HCT116 (cell line): Measurements from ENCODE around the gene VAPA. TPM values are rescaled to one million over a fixed set of nuclear protein-coding genes. Genes with fewer than 3 reads are reported as not detected.

ENCODE experiments used
- ATAC-seq: fragments of 200-7000 bp; cut with Tn5 transposase; 2 replicates; pipeline ENCODE4 v1.9.1; 2020; ENCODE audit warnings: mild to moderate bottlenecking, moderate library complexity
- BruUV-seq: library from RNA; stranded (reverse); fragments of 400-500 nt; replicated peaks from 2 replicates; lab custom pipeline; 2021; lab: Mats Ljungman, UMichigan
- CTCF ChIA-PET: fragments of 300-600 bp; sonication (Branson Sonifier 250); formaldehyde crosslinking; loops from one replicate; lab custom pipeline; 2021; ENCODE audit warnings: antibody characterized with exemption; lab: Charles Lee
- POLR2A ChIA-PET: fragments of 300-600, 350-600 bp; sonication (Branson Sonifier 250); formaldehyde crosslinking; loops from one replicate; lab custom pipeline; 2021; ENCODE audit warnings: antibody characterized with exemption; lab: Charles Lee
- RAD21 ChIA-PET, 2 experiments: fragments of 300-600 bp; sonication (Branson Sonifier 250); formaldehyde crosslinking; loops; one replicate each; lab custom pipeline; 2023; ENCODE audit warnings: low total read pairs in 2 of 2; ENCODE audit not compliant: uncharacterized antibody in 2 of 2, unreplicated experiment in 2 of 2, low non-redundant PET in 1 of 2; lab: Charles Lee
- DNase-seq: peaks from one replicate; pipeline ENCODE4 v3.0.0-alpha.2; 2010; ENCODE audit warnings: low read depth, low spot score
- H2AFZ ChIP-seq: fragments of 200-600 bp; shearing (Covaris generic), sonication (generic); 2 replicates; pipeline ENCODE4 v1.6.1; 2017; ENCODE audit warnings: low read depth, mixed run types, mixed read lengths, antibody characterized with exemption, low read length; ENCODE audit not compliant: poor library complexity, severe bottlenecking
- H3K27ac ChIP-seq: 2 replicates; pipeline ENCODE4 v1.5.1; 2012; ENCODE audit warnings: low read depth, low read length
- H3K27me3 ChIP-seq: fragments of 200-600 bp; sonication (generic); 2 replicates; pipeline ENCODE4 v1.6.1; 2016; ENCODE audit warnings: mixed run types, low read length, mixed read lengths; ENCODE audit not compliant: insufficient read depth
- H3K36me3 ChIP-seq, 2 experiments: fragments of 200-500 bp in 1 of 2; fragments of 200-600 bp in 1 of 2; sonication (Bioruptor generic) in 1 of 2; sonication (generic) in 1 of 2; 2 replicates each; pipeline versions ENCODE4 v1.5.1 to v1.6.1; 2014 to 2016; ENCODE audit warnings: low read length in 2 of 2, inconsistent platforms in 1 of 2, mixed read lengths in 1 of 2, mixed run types in 1 of 2; ENCODE audit not compliant: insufficient read depth in 2 of 2, control insufficient read depth in 1 of 2
- H3K4me1 ChIP-seq, 2 experiments: fragments of 200-600 bp in 1 of 2; sonication (generic) in 1 of 2; 2 replicates each; pipeline versions ENCODE4 v1.5.1 to v1.6.1; 2012 to 2017; ENCODE audit warnings: low read length in 2 of 2, inconsistent platforms in 1 of 2, mild to moderate bottlenecking in 1 of 2, mixed read lengths in 1 of 2, mixed run types in 1 of 2, moderate library complexity in 1 of 2; ENCODE audit not compliant: insufficient read depth in 2 of 2, control insufficient read depth in 1 of 2
- H3K4me2 ChIP-seq: fragments of 200-600 bp; sonication (generic); 2 replicates; pipeline ENCODE4 v1.6.1; 2017; ENCODE audit warnings: mixed run types, low read length, mixed read lengths
- H3K4me3 ChIP-seq, 2 experiments: fragments of 200-600 bp in 1 of 2; sonication (generic) in 1 of 2; replicated peaks in 1 of 2; 2 replicates each; pipeline ENCODE4 v1.5.1; 2011 to 2016; ENCODE audit warnings: low read length in 2 of 2, control low read depth in 1 of 2, low read depth in 1 of 2, mild to moderate bottlenecking in 1 of 2, mixed read lengths in 1 of 2, mixed run types in 1 of 2
- H3K79me2 ChIP-seq: fragments of 200-600 bp; sonication (generic); 2 replicates; pipeline ENCODE4 v1.6.1; 2017; ENCODE audit warnings: mild to moderate bottlenecking, mixed run types, low read length, moderate library complexity, mixed read lengths; ENCODE audit not compliant: insufficient read depth
- H3K9ac ChIP-seq: fragments of 200-600 bp; sonication (generic); 2 replicates; pipeline ENCODE4 v1.6.1; 2016; ENCODE audit warnings: low read length, mixed read lengths
- H3K9me2 ChIP-seq: fragments of 200-600 bp; sonication (generic), shearing (Covaris generic); 2 replicates; pipeline ENCODE4 v1.6.1; 2017; ENCODE audit warnings: mixed run types, mild to moderate bottlenecking, moderate library complexity; ENCODE audit not compliant: insufficient read depth
- H3K9me3 ChIP-seq, 2 experiments: fragments of 200-500 bp in 1 of 2; fragments of 200-600 bp in 1 of 2; sonication (Bioruptor generic) in 1 of 2; sonication (generic) in 1 of 2; 2 replicates each; pipeline ENCODE4 v1.6.1; 2014 to 2017; ENCODE audit warnings: low read length in 2 of 2, mixed read lengths in 2 of 2, inconsistent platforms in 1 of 2, low read depth in 1 of 2, mild to moderate bottlenecking in 1 of 2, mixed run types in 1 of 2, moderate library complexity in 1 of 2; ENCODE audit not compliant: control insufficient read depth in 1 of 2, insufficient read depth in 1 of 2
- H4K20me1 ChIP-seq: fragments of 200-600 bp; sonication (generic), shearing (Covaris generic); 2 replicates; pipeline ENCODE4 v1.6.1; 2017; ENCODE audit warnings: mixed run types, mild to moderate bottlenecking, moderate library complexity; ENCODE audit not compliant: insufficient read depth
- ATF3 ChIP-seq: IDR thresholded peaks from 2 replicates; pipeline ENCODE4 v1.6.1; 2012
- CBX3 ChIP-seq: IDR thresholded peaks from 2 replicates; pipeline ENCODE4 v1.6.1; 2012; ENCODE audit warnings: low read depth
- CEBPB ChIP-seq: IDR thresholded peaks from 2 replicates; pipeline ENCODE4 v1.6.1; 2012; ENCODE audit warnings: low read depth
- EGR1 ChIP-seq: IDR thresholded peaks from 2 replicates; pipeline ENCODE4 v1.6.1; 2012; ENCODE audit warnings: low read depth
- ELF1 ChIP-seq: IDR thresholded peaks from 2 replicates; pipeline ENCODE4 v1.6.1; 2012; ENCODE audit warnings: low read depth, borderline replicate concordance
- EZH2 ChIP-seq: fragments of 200-600 bp; sonication (generic); IDR thresholded peaks from 2 replicates; pipeline ENCODE4 v1.6.1; 2017; ENCODE audit warnings: antibody characterized with exemption, mixed run types
- EZH2phosphoT487 ChIP-seq: fragments of 200-600 bp; IDR thresholded peaks from 2 replicates; pipeline ENCODE4 v1.6.1; 2018; ENCODE audit warnings: antibody characterized with exemption, borderline replicate concordance
- FOSL1 ChIP-seq: IDR thresholded peaks from 2 replicates; pipeline ENCODE4 v1.6.1; 2012; ENCODE audit warnings: low read depth
- JUND ChIP-seq: IDR thresholded peaks from 2 replicates; pipeline ENCODE4 v1.6.1; 2012
- MAX ChIP-seq: IDR thresholded peaks from 2 replicates; pipeline ENCODE4 v1.6.1; 2012
- POLR2A ChIP-seq: IDR thresholded peaks from 2 replicates; pipeline ENCODE4 v1.7.0; 2011; ENCODE audit warnings: borderline replicate concordance; ENCODE audit not compliant: insufficient read depth, insufficient read length; ENCODE audit errors: extremely low read depth
- SIN3A ChIP-seq: IDR thresholded peaks from 2 replicates; pipeline ENCODE4 v1.6.1; 2012; ENCODE audit warnings: low read depth
- SP1 ChIP-seq: IDR thresholded peaks from 2 replicates; pipeline ENCODE4 v1.6.1; 2012; ENCODE audit warnings: low read depth
- SRF ChIP-seq: IDR thresholded peaks from 2 replicates; pipeline ENCODE4 v1.6.1; 2012; ENCODE audit warnings: low read depth
- TCF7L2 ChIP-seq: IDR thresholded peaks from 2 replicates; pipeline ENCODE4 v1.7.0; 2011; ENCODE audit warnings: borderline replicate concordance, inconsistent platforms; ENCODE audit not compliant: insufficient read depth, insufficient read length; ENCODE audit errors: extremely low read depth
- YY1 ChIP-seq: IDR thresholded peaks from 2 replicates; pipeline ENCODE4 v1.6.1; 2011; ENCODE audit warnings: low read length, low read depth, moderate library complexity, mild to moderate bottlenecking; ENCODE audit not compliant: insufficient replicate concordance; ENCODE audit errors: extremely low read depth
- ZFX ChIP-seq: fragments of 450-650 bp; IDR thresholded peaks from 2 replicates; pipeline ENCODE4 v1.6.1; 2017
- ZNF274 ChIP-seq: fragments of 200-500 bp; sonication (Bioruptor generic); IDR thresholded peaks from 2 replicates; pipeline ENCODE4 v1.6.1; 2014; ENCODE audit warnings: mild to moderate bottlenecking, low read depth, low read length, inconsistent platforms
- intact Hi-C: fragments of 100-400 bp; cut with micrococcal nuclease; formaldehyde crosslinking; loops from 2 replicates; pipeline ENCODE4 v1.10.0; 2022
- total RNA-seq: library from RNA; stranded (reverse); gene quantifications from one replicate; pipeline ENCODE4 v1.2.1, GENCODE V29; 2021; ENCODE audit not compliant: unreplicated experiment

Gene VAPA
- total RNA-seq, 1 experiment from 2014 or later, result 295 TPM

- Histone ChIP-seq H3K4me2 (no peak overlapping the region), H3K27ac (no peak overlapping the region), H3K36me3 (no peaks in the 10 kb centered on the region), H3K4me1 (peaks cover 11 to 50% of the 10 kb centered on the region in 2 experiments), H3K27me3 (no peaks in the 10 kb centered on the region), H3K4me3 (no peak overlapping the region), H3K79me2 (peaks cover 100% of the 10 kb centered on the region), H3K9me2 (no peaks in the 10 kb centered on the region), H4K20me1 (peaks cover 81% of the 10 kb centered on the region; the same call in 1 of the 2 replicates), H2AFZ (no peak overlapping the region), H3K9me3 (no peaks in the 10 kb centered on the region), H3K9ac (no peak overlapping the region)
- TF ChIP-seq ZNF274 (no peak), FOSL1 (no peak), SIN3A (no peak), ATF3 (no peak), EGR1 (no peak), YY1 (no peak), ZFX (no peak), SRF (no peak), JUND (no peak), CEBPB (no peak), SP1 (no peak), EZH2 (no peak), MAX (no peak), TCF7L2 (no peak), CBX3 (no peak), EZH2phosphoT487 (no peak), POLR2A (no peak), ELF1 (no peak)
- RAD21 ChIA-PET, result no interaction called here
- CTCF ChIA-PET, result no interaction called here
- POLR2A ChIA-PET, result no interaction called here
- intact Hi-C loops, result no loop called here
- no TSS peak for BruUV-seq
- DNase-seq (no peak), ATAC-seq (no peak)
These were observed 10.6 kb downstream of the VAPA start for GRCh38 chr18:9924371-9924943.
